ENCODE data around the gene SLC44A1. TPM values are rescaled to one million over a fixed set of nuclear protein-coding genes. Genes with fewer than 3 reads are reported as not detected.

Gene SLC44A1
- total and polyA plus RNA-seq, 10 of the 15 experiments (the other 5 are each of a cell fraction or from before 2014, with no cell fraction given), result 2.4 to 21.2 (median 12.4) TPM

- TF ChIP-seq RFX5 (IDR thresholded peaks at IDR 0.05; ENCODE audit: low read depth, low read length) (no peak), MTA2 (IDR thresholded peaks at IDR 0.05; ENCODE audit: low read depth) (no peak), NFIC (IDR thresholded peaks at IDR 0.05; ENCODE audit: low read depth, low read length) (no peak), HDAC6 (IDR thresholded peaks at IDR 0.05; ENCODE audit: unreplicated experiment) (no peak)
These were observed 38.6 kb downstream of the SLC44A1 start (continued) for GRCh38 chr9:105282870-105283621.

- TF ChIP-seq ASH2L (IDR thresholded peaks at IDR 0.05; ENCODE audit: borderline replicate concordance, low read depth) (no peak), CHD4 (IDR thresholded peaks at IDR 0.05) (no peak), SP1 (IDR thresholded peaks at IDR 0.05; ENCODE audit: low read depth, low read length) (no peak), ZZZ3 (IDR thresholded peaks at IDR 0.05; ENCODE audit: control insufficient read depth, insufficient read length, low read depth) (no peak), ZNF687 (IDR thresholded peaks at IDR 0.05) (no peak), RAD51 (IDR thresholded peaks at IDR 0.05) (no peak)
- Histone ChIP-seq H3K36me3 (ENCODE audit: control insufficient read depth in 2 of 2, insufficient read depth in 2 of 2, low read length in 1 of 2) (no peaks in the 10 kb centered on the region), H2AFZ (ENCODE audit: control insufficient read depth, low read depth, low read length) (no peak overlapping the region), H3K27me3 (replicated peaks in 1 of 2; ENCODE audit: control insufficient read depth in 2 of 2, insufficient read depth in 2 of 2, low read length in 1 of 2) (no peaks in the 10 kb centered on the region), H3K9me3 (replicated peaks; ENCODE audit: control insufficient read depth, insufficient read depth, low read length) (no peaks in the 10 kb centered on the region), H3K4me2 (ENCODE audit: control insufficient read depth, insufficient read depth) (no peak overlapping the region), H3K9ac (ENCODE audit: control insufficient read depth, insufficient read depth, low read length) (no peak overlapping the region), H3K79me2 (ENCODE audit: control insufficient read depth, insufficient read depth, low read length) (no peaks in the 10 kb centered on the region), H4K20me1 (ENCODE audit: control insufficient read depth, insufficient read depth) (no peaks in the 10 kb centered on the region), H3K27ac (ENCODE audit: control insufficient read depth, insufficient read depth) (no peak overlapping the region), H3K4me1 (ENCODE audit: control insufficient read depth, insufficient read depth, low read length) (no peaks in the 10 kb centered on the region), H3K4me3 (no peak overlapping the region)
- ChIA-PET RAD21 (ENCODE audit: unreplicated experiment) (interaction anchor here (0.7 kb wide), 1 partner anchor 66 kb away, joined by 3 read pairs; no protein-coding TSS in a partner anchor), CTCF (no interaction called here), POLR2A (interaction anchor here (0.6 kb wide), 1 partner anchor 70 kb away, joined by 3 read pairs; no protein-coding TSS in a partner anchor), SMC1A (ENCODE audit: uncharacterized antibody, unreplicated experiment) (interaction anchor here (0.7 to 1.7 kb wide), 4 partner anchors 22 to 45 kb away, joined by 3 to 4 read pairs (median 3); no protein-coding TSS in a partner anchor)
- no TSS peak for BruUV-seq (replicated peaks)
- intact Hi-C loops (cut with micrococcal nuclease; ENCODE audit: unreplicated experiment) (no loop called here), in situ Hi-C loops (cut with MboI) (no loop called here)
- ATAC-seq (no peak), FAIRE-seq (no peak), DNase-seq (ENCODE audit: low read depth, low spot score) (no peak)
- 95% methylated on average over 1 of the region's 1 CpG for WGBS (ENCODE audit: insufficient coverage, insufficient replicate concordance, low lambda C conversion rate, missing lambda C conversion rate)
These were observed 39.3 kb downstream of the SLC44A1 start for GRCh38 chr9:105283795-105284194.

Data from GM12878 (cell line).